HG02759 (cell line): ENCODE measurements around the gene ALB.

Experiments used
- ATAC-seq: cut with Tn5 transposase; IDR thresholded peaks from one replicate; pipeline ENCODE4 v1.9.1; 2021; ENCODE audit warnings: mild to moderate bottlenecking, moderate library complexity; ENCODE audit not compliant: unreplicated experiment

Gene ALB

DNA sequence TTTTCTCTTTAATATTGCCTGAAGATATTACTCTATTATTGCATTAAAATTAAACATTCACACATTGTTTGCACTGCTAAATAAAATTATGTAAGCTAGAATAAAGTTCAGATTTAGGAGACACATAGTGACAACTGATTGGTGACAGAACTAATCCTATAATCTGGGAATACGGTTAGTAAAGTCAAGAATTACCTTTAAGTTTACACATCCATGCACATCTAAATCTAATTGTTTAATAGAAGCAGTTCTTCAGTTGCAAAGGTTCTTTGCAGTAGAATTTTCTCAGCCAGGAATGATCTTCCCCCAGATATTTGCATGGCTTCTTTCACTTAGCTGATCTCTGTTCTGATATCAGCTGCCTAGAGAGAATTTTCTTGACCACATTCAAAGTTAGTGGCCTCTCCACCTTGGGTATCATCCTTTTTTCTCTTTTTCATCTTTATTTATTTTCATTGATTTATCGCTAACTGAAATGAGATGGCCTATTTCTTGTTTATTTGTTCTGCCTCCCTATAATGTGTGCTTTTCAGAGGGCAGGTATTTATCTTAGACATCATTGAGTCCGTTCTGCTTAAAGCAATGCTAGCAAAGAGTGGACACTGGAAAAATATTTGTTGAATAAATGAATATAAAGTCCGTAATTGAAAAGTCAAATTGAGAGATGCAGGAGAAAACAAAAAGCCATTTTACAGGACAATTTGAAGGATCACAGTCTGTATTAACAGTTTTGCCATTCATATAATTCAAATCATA is 44.5 kb downstream of the ALB start:
- no peak for ATAC-seq

DNA sequence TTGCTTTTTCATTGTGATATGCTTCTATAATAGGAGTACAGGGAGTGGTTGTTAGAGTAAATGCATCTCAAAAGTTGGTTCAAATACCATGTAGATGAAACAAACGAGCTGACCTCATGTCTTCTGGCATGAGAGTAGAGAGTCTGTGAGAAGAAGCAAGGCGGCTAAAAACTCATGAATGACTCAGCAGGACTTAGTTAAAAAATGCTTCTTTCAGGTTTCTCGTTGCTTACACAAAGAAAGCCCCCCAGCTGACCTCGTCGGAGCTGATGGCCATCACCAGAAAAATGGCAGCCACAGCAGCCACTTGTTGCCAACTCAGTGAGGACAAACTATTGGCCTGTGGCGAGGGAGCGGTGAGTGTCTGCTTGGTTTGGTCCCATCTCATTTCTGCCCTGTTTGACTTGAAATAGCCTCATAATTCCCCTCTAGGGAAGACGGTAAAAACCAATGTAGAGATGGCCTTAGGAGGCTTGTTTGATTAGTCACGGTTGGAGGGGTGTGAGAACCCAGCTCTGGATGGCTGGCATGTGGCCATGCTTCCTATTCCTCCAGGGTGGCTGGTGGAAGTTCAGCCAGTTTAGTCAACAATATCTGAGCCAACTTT is 46.4 kb downstream of the ALB start:
- ATAC-seq: no peak

DNA sequence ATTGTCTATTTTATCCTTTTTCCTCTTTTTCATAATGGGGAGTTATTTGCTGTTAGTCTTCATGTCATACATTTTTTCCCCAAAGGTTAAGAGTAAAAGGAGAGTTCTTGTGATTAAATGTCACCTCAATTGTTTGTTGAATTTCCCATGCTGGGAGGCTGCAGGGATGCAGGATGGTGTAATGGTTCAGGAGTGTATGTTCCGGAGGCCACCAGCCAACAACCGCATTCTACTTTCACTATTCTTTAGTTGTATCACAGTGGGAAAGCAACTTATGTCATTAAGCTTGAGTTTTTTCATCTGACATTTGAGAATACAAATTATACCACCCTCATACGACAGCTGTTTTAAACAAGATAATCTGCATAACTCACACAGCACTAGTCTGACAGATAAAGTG is 47.3 kb downstream of the ALB start:
- no peak for ATAC-seq

DNA sequence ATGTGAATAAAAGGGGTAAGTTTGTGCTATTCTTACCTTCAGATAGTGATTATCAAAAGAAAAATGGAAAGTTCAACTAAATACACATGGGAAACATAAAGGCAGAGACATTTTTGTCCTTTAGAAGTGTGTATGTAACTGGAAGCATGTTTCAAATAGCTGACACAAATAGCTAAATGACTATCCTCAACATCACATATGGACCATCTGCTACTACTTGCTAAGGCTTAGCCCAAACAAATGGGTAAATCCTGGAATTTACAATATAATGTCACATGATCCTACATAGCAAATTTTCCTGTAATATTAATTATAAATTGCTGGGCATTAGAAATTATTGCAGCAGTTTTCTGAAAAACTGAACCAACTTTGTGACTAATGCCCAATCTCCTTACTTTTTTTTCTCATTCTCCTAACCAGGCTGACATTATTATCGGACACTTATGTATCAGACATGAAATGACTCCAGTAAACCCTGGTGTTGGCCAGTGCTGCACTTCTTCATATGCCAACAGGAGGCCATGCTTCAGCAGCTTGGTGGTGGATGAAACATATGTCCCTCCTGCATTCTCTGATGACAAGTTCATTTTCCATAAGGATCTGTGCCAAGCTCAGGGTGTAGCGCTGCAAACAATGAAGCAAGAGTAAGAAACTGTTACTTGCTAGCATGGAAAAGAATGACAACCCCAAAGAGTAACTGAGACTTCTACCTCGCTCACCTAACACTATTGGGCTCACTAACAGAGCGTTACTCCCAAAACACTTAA is 48.1 kb downstream of the ALB start:
- no peak for ATAC-seq

DNA sequence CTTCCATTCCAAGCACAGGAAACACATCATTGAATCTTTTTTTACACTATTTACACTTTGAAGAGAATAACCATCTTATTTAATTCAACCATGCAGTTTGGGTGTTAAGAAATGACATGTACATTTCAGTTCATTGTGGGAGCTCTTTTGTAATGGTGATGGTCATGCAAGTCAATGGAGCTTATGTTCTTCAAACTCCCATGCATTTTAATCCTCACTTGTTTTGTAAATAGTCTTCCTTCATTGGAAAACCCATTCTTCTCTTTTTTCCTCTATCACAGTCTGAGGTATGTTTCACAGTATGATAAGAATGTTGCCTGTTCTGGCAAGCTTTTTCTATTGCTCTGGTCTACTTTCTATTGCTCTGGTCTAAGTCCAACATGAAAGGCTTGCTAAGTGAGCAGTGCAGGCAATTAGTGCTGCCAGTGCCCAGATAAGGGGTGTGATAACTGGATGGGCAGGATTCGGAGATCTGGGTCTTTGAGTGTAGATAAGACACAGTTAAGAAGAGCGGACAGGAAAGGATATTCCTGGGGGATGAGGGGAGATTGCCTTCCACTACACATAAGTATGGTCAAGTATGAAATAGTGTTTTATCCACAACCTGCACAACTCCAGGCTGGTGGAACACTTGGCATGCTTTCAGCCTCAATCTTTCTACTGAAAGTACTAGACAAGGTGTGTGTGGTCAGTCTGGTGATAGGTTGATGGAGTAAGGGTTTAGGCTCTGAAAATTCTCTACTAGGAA is 49.0 kb downstream of the ALB start:
- no peak for ATAC-seq

DNA sequence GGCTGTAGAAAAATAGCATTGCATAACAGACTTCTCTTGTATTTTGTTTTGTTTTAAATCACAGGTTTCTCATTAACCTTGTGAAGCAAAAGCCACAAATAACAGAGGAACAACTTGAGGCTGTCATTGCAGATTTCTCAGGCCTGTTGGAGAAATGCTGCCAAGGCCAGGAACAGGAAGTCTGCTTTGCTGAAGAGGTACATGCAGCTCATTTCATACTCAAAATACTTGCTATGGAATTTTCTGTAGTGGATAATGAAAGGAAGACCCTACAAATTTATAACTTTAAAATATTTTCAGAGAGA is 49.6 kb downstream of the ALB start:
- ATAC-seq: no peak

DNA sequence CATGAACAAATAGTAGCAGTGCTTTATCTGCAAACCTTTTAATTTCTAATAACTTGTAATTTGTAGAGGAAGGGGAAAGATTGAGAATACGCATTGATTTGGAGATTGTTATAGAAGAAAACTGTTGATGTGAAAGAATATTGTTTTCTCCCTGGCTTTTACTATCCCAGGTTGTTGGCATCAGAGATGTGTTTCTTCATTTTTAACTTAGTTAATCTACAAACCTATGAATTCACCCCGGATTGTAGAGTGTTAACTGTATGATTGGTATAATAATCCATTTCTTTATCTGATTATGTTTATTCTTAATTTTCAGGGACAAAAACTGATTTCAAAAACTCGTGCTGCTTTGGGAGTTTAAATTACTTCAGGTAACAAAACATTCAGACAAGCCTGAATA is 50.8 kb downstream of the ALB start:
- no peak for ATAC-seq

DNA sequence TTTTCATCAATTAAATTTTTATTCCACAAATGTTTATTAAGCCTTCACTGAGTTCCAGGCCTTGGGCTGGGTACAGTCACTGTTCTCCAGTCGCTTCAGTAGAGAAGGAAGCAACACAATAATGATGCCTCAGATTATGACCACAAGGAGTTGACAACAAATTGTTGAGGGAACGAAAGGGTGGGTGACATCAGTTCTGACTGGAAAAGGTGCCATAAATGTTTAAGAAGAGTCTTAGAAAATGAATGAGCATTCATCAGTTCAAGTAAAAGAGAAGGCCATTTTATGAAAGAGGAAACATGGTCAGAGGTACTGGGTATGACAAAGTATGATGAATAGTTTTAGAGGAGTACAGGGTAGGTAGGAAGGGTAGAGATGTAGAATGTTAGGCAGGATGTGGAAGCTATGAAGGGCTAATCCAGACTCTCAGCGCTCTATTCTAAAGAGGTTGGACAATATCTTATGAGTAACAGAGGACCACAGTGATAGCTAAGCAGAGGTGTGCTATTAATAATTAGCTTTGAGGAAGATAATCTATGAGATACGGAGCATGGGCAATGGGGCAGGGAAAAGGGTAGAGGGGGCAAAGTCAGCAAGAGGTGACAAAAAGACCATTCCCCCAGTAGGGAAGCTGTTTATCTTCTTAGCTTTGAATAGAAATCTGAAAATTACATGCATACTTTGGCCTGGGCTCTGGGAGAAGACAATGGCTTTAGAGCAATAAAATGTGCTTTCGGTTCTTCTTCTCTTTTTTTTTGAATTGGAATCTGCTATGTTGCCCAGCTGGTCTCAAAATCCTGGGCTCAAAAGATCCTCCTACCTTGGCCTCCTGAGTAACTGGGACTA is 52.3 kb downstream of the ALB start:
- ATAC-seq: no peak

DNA sequence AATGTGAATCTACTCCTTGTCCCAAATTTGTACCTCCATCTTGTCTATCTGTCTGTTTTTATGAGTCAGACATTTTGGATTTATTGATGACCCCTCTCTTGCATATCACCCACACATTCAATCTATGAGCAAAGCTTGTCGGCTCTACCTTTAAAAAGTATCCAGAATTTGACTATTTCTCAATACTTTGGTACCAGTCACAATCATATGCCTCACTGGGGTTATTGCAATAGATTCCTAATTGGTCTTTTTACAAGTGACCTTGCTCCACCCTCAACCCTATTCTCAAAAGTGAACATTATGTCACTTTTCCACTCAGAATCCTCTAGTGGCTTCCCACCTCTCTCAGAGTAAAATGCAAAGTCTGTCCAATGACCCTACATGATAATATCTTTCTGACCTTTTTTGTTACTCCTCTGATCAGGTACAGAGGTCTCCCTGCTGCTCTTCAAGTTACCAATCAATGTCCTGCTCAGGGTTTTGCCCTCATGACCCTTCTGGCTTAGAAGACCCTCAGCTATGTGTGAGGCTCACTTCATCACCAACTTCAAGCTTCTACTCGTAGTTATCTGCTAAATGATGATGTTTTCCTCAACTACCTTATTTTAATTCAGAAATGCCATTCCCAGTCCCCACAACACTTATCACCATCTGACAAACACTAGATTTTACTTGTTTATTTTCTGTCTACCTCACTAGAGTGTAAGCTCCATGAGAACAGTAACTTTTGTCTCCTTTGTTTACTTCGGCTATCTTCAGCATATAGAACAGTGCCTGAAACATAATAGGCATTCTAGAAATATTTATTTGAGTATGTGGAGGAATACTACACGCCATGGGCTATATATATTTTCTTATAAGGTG is 54.3 kb downstream of the ALB start:
- no peak for ATAC-seq

DNA sequence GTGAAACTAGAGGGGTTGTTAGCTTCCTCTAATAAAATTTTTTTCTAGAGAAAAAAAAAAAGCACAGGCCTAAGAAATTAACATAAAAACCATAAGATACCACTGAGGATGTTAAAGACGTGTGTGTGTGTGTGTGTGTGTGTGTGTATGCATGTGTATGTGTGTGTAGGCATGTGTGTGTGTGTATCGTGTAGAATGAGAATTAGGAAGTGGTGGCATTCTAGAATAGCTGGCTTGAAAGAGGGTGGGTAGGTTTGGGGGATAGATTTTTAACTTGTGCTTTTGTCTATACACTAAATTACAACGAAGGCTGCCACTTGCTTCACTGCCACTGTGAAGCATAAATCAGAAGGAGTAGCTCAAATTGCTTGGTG is 54.9 kb downstream of the ALB start:
- ATAC-seq: no peak

DNA sequence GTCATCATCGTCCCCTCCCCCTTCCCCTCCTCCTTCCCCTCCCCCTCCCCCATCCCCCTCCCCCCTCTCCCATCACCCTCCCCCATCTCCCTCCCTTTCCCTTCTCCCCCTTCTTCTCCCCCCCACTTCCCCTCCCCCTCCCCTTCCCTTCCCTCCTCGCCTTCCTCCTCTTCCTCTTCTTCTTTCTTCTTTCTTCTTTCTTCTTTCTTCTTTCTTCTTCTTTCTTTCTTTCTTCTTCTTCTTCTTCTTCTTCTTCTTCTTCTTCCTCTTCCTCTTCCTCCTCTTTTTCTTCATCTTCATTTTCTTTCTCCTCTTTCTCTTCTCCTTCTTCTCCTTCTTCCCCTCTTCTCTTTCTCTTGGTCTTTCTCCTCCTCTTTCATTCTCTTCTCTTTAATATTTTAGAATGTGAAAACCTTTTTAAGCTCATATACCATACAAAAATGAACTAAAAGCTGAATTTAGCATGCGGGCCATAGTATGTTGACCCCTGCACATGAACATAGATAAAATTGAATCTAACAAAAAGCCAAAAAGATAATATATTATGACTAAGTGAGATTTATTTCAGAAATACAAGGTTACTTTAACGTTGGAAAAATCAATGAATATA is 56.9 kb downstream of the ALB start:
- no peak for ATAC-seq

DNA sequence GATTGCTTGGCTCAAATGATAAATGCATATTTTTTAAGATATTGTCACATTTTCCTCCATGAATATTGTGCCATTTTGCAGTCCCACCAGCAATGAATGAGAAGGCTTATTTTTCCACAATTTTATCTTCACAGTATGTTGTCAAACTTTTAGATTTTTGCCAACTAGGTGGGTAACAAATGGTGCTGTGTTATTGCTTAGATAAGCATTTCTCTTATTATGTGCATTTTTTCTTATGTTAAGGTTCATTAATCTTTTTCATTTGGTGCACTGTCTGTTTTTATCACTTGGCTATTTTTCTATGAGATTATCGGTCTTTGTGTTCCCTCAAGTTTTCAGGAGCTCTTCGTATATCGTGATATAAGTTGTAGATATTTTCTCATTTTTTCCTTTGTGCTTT is 64.1 kb downstream of the ALB start:
- no peak for ATAC-seq

DNA sequence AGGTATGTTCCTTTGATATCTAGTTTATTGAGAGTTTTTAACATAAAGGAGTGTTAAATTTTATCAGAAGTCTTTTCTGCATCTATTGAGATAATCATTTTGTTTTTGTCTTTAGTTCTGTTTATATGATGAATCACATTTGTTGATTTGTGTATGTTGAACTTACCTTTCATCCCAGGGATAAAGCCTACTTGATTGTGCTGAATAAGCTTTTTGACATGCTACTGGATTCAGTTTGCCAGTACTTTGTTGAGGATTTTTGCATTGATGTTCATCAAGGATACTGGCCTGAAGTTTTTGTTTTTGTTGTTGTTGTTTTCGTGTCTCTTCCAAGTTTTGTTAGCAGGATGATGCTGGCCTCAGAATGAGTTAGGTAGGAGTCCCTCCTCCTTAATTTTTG is 66.6 kb downstream of the ALB start:
- no peak for ATAC-seq
